Esophagus squamous epithelium (tissue), 5 donors: ENCODE results near the gene ALAS1. TPM values are rescaled to one million over a fixed set of nuclear protein-coding genes. Genes with fewer than 3 reads are reported as not detected.

Source experiments
- DNase-seq: peaks from one replicate; lab custom pipeline; 2025; lab: John Stamatoyannopoulos, UW
- H3K27ac ChIP-seq, 4 donors: fragments of 200-600 bp; sonication (generic); one replicate each; pipeline ENCODE4 v1.5.1; 2016 to 2019; ENCODE audit warnings: mild to moderate bottlenecking in 1 of 4
- H3K27me3 ChIP-seq, 4 donors: fragments of 200-600 bp; sonication (generic); 1 replicate in 3 of 4; 2 replicates in 1 of 4; pipeline versions ENCODE4 v1.5.1 to v1.6.0; 2017 to 2021; ENCODE audit warnings: antibody characterized with exemption in 1 of 4
- H3K36me3 ChIP-seq, 3 donors: fragments of 200-600 bp; sonication (generic); one replicate each; pipeline ENCODE4 v1.5.1; 2016 to 2019
- H3K4me1 ChIP-seq, 3 donors: fragments of 200-600 bp; sonication (generic); one replicate each; pipeline ENCODE4 v1.5.1; 2017 to 2019
- H3K4me3 ChIP-seq, 4 donors: fragments of 200-600 bp; sonication (generic); 1 replicate in 3 of 4; 2 replicates in 1 of 4; pipeline ENCODE4 v1.5.1; 2016 to 2019; ENCODE audit warnings: mild to moderate bottlenecking in 2 of 4, moderate library complexity in 1 of 4
- H3K9me3 ChIP-seq, 3 donors: fragments of 200-600 bp; sonication (generic); one replicate each; pipeline ENCODE4 v1.5.1; 2016 to 2019
- CTCF ChIP-seq, 6 experiments: fragments of 450-650 bp in 4 of 6; fragments of 200-600 bp in 2 of 6; sonication (generic) in 2 of 6; IDR thresholded peaks; one replicate each; pipeline ENCODE4 v1.5.1; 2016 to 2019; ENCODE audit warnings: antibody characterized with exemption in 6 of 6, mild to moderate bottlenecking in 4 of 6, moderate library complexity in 4 of 6
- POLR2A ChIP-seq, 4 donors: fragments of 450-650 bp; IDR thresholded peaks; one replicate each; pipeline ENCODE4 v1.6.1; 2017; ENCODE audit warnings: antibody characterized with exemption in 4 of 4, mild to moderate bottlenecking in 4 of 4, moderate library complexity in 3 of 4
- WGBS, 2 donors: methylation state at CpG; one replicate each; pipeline ENCODE4 v1.1.5; 2018; 5-methylcytosine and 5-hydroxymethylcytosine counted together
- intact Hi-C: fragments of 100-400 bp; cut with DNase I; formaldehyde crosslinking; loops from one replicate; pipeline ENCODE4 v1.15.0; 2022
- total RNA-seq, 4 donors: library from RNA; depleted of rRNA; stranded (reverse); fragments of >200 nt; gene quantifications; one replicate each; pipeline ENCODE4 v1.1.0, GENCODE V29; 2016
- donor health status: DM: yes; HTN: yes; CAD: no.

Gene ALAS1
- total RNA-seq, 4 donors from 2014 or later = 28.3 to 45.5 (median 35.1) TPM

DNA sequence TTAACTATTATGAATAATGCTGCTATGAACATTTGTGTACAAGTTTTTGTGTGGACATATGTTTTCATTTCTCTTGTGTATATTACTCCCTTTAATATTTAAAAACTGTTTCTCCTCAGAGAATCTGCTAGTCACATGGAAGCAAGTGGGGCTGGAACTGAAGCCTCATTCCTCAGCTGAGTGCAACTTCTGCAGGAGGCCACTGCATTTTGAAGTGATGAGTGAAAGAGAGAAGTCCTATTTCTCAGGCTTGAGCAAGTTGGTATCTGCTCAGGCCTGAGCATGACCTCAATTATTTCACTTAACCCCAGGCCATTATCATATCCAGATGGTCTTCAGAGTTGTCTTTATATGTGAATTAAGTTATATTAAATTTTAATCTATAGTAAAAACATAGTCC is 15.9 kb downstream of the ALAS1 start:
- no peak for TF ChIP-seq CTCF (IDR thresholded peaks at IDR 0.05)
- no peak for TF ChIP-seq POLR2A (IDR thresholded peaks at IDR 0.05)
- H3K27me3 ChIP-seq = no peaks in the 10 kb centered on the region
- intact Hi-C loops = no loop called here
- H3K36me3 ChIP-seq = peaks cover 32 to 73% (median 40%) of the 10 kb centered on the region in 3 donors
- DNase-seq = no peak
- peaks cover 20 to 39% (median 31%) of the 10 kb centered on the region in 3 donors for H3K4me1 ChIP-seq
- no peak overlapping the region for H3K4me3 ChIP-seq
- no peaks in the 10 kb centered on the region for H3K9me3 ChIP-seq
- H3K27ac ChIP-seq = no peak overlapping the region

- H3K9me3 ChIP-seq = no peaks in the 10 kb centered on the region
- H3K4me1 ChIP-seq = peaks cover 24 to 46% (median 42%) of the 10 kb centered on the region in 3 donors
- WGBS, 2 donors = 89 to 94% methylated on average over 2 to 7 of the region's 7 CpGs
- DNase-seq = no peak
- peaks cover 22 to 58% (median 28%) of the 10 kb centered on the region in 3 donors for H3K36me3 ChIP-seq
- H3K27ac ChIP-seq = no peak overlapping the region
- TF ChIP-seq POLR2A (IDR thresholded peaks at IDR 0.05) (no peak), CTCF (IDR thresholded peaks at IDR 0.05) (no peak)
- intact Hi-C loops = no loop called here
- no peak overlapping the region for H3K4me3 ChIP-seq
- H3K27me3 ChIP-seq = no peaks in the 10 kb centered on the region
Measured at GRCh38 chr3:52215351-52215750, 17.4 kb downstream of the ALAS1 start.

- Histone ChIP-seq H3K36me3 (peaks cover 13 to 44% (median 19%) of the 10 kb centered on the region in 3 donors), H3K27me3 (no peaks in the 10 kb centered on the region), H3K4me1 (peaks cover 28 to 60% (median 41%) of the 10 kb centered on the region in 3 donors), H3K9me3 (no peaks in the 10 kb centered on the region), H3K4me3 (no peak overlapping the region), H3K27ac (peak overlapping the region; percentile 81 to 91 (median 86))
- intact Hi-C loops = no loop called here
- WGBS, 2 donors = 20 to 27% methylated on average over 13 of the region's 13 CpGs
- TF ChIP-seq POLR2A (IDR thresholded peaks at IDR 0.05) (no peak), CTCF (IDR thresholded peaks at IDR 0.05) (peak in 1 of 6 experiments; percentile 32)
- no peak for DNase-seq
Measured at GRCh38 chr3:52216585-52217408, 18.8 kb downstream of the ALAS1 start.

DNA sequence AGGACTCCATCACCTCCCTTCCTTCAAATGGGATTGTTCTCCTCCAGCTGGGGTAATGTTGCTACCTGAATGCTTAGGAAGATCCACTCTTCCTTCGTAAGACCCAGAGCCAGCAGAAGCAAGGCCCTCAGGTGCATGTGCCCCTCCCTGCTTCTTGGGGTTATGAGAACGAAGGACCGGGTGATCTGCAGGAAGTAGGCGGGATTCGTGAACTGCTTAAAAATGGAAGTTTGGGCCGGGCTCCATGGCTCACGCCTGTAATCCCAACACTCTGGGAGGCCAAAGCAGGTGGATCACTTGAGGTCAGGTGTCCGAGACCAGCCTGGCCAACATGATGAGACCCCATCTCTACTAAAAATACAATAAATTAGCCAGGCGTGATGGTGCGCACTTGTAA is 19.4 kb downstream of the ALAS1 start:
- Histone ChIP-seq H3K9me3 (no peaks in the 10 kb centered on the region), H3K27me3 (no peaks in the 10 kb centered on the region), H3K4me1 (peaks cover 33 to 64% (median 41%) of the 10 kb centered on the region in 3 donors), H3K27ac (peak overlapping the region; percentile 81 to 91 (median 86)), H3K4me3 (no peak overlapping the region), H3K36me3 (peaks cover 7 to 37% (median 13%) of the 10 kb centered on the region in 3 donors)
- intact Hi-C loops = no loop called here
- 43 to 63% methylated on average over 7 to 10 of the region's 10 CpGs for WGBS, 2 donors
- no peak for DNase-seq
- TF ChIP-seq CTCF (IDR thresholded peaks at IDR 0.05) = no peak
- no peak for TF ChIP-seq POLR2A (IDR thresholded peaks at IDR 0.05)

GRCh38 chr3:52218026-52218425 is 20.1 kb downstream of the ALAS1 start:
- no peak for DNase-seq
- intact Hi-C loops = no loop called here
- peak overlapping the region; percentile 81 to 91 (median 86) for H3K27ac ChIP-seq
- H3K4me3 ChIP-seq = no peak overlapping the region
- H3K27me3 ChIP-seq = no peaks in the 10 kb centered on the region
- peaks cover under 1 to 31% (median 11%) of the 10 kb centered on the region in 3 donors for H3K36me3 ChIP-seq
- peaks cover 33 to 64% (median 41%) of the 10 kb centered on the region in 3 donors for H3K4me1 ChIP-seq
- WGBS, 2 donors = 72 to 82% methylated on average over 3 of the region's 3 CpGs
- no peaks in the 10 kb centered on the region for H3K9me3 ChIP-seq
- TF ChIP-seq POLR2A (IDR thresholded peaks at IDR 0.05) (no peak), CTCF (IDR thresholded peaks at IDR 0.05) (no peak)
